RPMI8226 (cell line): ENCODE results near the gene TIFAB.
A peak's percentile ranks its signal among the peaks of the same experiment; 100 is the strongest.

Experiments
- DNase-seq: peaks from one replicate; pipeline ENCODE4 v3.0.0-alpha.2; 2015

TIFAB gene

DNA sequence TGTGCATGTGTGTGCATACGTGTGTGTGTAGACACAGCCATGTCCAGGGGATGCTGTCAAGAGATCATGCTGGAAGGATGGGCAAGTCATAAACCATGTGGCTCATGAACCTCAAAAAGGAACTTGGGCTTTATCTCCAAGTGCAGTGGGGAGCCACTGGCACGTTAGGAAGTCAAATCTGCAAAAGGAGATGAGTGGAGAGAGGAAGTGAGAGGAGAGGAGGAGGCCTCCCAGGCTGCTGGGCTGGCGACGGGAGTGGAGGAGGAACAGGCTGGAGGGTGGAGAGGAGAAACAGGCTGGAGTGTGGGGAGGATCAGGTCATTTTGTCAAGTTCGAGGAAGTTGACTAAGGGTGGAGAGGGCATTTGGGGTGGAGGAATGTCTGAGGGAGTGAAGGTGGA lies 29.2 kb upstream of the TIFAB start:
- no peak for DNase-seq

DNA sequence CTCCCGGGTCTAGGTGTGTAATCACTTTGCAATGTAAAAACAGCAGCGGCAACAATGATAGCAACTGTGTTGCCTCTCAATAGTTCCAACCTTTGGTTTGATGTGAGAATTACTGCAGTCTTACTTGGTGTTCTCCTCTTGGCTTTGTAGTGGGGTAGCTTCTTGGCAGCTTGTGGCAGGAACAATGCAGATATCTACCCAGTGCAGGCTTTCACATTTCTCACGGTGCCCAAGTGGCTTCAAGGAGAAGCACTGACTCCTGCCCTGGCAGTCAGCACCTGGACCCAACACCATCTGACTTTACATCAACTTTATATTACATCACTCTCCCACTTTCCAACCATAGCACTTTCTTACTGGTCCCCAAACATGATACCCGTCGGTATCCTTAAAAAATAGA lies 28.4 kb upstream of the TIFAB start:
- no peak for DNase-seq

DNA sequence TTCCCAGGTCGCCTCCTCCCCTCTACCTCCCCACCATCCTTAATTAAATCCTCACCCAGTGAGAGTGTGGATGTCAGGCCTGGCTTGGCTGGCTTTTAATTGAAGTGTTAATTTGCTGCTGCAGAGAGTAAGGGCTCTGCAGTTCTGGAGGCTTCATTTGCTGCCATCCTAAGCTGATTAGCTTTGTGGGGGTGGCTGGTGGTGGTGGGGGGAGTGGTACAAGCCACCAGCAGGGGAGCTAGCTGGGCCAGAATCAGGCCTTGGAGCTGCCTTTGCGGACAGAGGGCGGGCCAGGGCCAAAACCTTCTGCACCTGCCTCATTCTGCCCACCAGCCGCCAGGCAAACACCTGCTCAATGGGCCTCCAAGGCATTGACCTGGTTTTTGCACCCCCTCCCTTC lies 26.8 kb upstream of the TIFAB start:
- DNase-seq = no peak

DNA sequence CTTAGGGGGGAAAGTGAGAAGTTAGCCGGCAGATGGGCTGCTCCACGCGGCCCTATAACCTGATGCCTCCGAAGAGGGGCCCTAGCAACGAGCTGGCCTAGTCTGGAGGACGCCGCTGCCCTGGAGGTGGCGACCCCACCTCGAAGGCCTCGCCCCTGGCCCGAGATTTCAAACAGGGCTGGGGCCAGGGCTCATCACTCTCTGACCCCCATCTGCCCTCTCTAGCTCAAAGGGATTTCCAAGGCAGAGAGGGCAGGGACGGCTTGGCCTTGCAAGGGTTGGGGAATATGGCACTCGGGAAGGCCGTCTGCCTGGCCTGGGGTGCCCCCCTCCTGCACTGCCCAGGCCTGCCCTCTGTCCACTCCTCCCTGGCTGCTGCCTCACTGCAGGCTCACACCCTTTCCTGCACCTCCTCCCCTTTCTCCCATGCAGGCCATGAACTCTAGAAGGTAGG lies 25.5 kb upstream of the TIFAB start:
- no peak for DNase-seq

DNA sequence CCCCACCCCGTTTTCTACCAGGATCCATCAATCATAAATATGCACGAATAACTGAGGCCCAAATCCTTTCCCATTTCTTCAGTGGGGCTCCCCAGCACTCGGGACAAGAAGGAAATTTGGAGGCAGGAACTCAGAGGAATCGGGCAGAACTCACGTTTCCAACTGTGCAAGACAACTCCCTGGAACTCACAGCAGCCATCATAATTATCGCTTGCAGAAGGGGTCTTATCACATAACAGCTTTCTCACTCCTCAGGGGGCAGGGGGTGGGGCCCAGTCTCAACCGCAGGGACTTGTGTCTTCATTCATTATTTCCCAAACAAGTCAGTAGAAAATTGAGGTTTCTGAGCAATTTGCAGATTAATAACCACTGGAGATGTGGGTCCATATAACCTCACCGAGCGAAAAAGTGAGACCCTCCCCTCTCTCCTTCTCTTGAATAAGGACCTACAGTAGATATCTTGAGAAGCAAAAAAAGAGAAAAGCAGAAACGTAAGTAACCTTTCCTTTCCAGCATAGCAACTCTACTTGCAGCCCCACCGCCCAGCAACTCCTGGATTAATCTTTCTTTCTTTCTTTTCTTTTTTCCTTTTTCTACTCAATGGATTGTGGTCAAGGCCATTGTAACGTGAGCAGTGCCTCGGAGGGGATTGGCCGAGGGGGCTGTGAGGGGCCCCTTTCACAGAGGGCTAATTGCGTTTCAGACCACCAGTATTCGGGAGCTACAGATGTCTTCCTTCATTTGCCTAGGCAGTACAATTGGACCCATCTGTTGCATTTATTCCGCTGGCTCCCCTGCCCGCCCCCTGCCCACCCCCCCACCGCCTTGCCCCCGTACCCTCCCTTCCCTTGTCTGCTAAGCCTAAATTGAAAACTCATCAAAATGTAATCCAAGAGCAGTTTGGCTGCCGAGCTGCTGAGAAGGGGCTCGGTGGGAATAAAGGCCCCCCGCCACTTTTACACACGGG lies 24.7 kb upstream of the TIFAB start:
- no peak for DNase-seq

DNA sequence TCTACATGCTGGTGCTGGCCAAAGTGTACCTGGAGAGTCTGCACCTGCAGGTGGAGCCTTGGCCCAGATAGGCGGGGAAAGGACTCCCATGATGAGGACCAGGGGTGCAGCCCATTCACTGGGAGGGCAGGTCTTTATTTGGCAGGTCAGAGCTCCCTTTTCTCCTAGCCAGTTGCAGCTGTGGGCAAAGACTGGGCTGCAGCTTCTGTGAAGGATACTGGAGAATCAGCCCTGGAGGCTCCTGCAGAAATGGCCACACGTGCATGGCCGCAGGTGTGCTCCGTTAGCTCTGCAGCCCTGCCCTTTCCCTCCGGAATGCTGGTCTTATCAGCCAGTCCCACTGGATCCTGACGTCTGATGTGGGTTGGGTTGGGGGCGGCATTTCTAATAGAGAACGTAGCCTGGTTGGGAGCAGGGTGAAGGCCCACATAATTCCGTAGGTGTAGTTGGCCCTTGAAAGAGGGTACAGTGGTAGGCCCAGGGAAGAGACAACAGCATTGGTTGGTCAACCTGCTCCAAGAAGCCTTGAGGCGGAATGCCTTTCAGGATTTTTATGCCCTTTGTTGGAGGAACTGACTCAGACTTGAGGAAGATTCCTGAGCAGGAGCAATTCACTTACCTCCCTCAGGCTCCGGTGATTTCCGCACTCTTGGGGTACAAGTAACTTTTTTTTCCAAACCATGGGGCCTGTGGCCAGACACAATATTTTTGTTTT lies 22.0 kb upstream of the TIFAB start:
- DNase-seq = no peak

DNA sequence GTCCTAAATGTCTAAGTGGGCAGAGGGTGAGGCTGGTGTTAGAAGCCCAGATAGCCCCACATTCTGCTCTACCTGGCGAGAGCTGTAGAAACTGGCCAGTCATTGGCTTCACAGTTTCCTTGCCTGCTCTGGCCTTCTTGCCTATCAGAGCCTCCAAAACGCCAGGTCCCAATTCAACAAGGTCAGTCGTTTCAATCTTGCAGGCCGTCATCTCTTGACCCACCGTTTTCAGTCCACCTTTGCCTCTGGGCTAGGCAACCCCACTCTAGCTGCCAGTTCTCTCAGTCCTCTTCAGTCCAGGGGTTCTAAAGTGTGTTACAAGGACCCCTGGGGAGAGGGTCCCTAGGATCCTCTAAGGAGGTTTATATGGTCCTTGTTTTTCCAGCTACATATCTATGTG lies 20.0 kb upstream of the TIFAB start:
- no peak for DNase-seq

DNA sequence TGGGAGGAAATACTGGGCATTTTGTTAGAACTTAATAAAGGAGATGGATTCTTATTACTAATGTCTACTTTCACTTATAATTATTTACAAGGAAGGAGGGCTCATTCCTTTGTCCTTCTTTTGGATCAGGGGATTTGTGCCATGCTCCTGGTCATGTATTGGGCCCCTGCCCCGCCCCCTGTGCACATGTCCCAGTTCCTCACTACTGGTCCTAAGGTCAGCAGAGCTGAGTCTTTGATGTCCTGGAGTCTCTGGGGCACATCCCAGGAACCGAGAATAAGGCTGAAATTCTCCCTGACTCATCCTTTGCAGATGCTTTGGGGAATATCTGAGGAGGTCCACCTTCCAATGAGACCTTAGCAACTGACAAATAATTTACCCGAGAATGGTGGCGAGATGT lies 19.6 kb upstream of the TIFAB start:
- no peak for DNase-seq

DNA sequence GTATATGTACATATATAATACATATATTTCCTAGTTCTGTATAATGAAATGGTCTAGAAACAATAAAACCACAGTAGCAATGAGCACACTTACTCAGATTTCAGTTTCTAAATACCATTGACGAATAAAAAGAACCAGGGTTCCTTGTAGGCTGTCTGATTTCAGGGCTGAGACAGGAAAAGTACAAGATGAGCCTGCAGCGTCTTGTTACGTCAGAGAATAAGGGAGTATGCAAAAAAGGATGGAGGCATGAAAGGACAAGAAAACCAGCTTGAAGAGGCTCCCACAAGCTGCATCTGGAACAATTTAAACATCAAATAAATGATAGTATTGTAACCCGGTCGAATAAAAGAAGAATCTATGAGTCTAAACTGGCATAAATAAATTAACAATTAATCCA lies 17.8 kb upstream of the TIFAB start:
- no peak for DNase-seq

DNA sequence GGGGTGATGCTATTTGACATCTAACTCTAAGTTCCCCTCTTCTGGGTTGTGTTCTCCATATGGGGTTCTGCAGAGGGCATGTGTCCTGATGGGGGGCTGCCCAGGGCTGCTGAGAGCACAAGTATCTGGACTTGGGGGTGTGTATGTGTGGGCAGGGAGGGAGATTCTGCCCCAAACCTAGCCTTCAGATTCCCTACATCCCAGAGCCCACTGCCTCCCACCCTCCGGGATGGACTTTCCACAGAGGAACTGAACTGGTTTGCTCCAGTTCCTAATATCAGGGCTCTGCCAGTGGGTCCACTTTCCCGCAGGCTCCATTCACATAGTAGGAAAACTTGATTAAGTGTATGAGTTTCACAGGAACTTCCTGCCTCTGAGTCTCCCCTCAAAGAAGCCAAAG lies 16.4 kb upstream of the TIFAB start:
- no peak for DNase-seq

DNA sequence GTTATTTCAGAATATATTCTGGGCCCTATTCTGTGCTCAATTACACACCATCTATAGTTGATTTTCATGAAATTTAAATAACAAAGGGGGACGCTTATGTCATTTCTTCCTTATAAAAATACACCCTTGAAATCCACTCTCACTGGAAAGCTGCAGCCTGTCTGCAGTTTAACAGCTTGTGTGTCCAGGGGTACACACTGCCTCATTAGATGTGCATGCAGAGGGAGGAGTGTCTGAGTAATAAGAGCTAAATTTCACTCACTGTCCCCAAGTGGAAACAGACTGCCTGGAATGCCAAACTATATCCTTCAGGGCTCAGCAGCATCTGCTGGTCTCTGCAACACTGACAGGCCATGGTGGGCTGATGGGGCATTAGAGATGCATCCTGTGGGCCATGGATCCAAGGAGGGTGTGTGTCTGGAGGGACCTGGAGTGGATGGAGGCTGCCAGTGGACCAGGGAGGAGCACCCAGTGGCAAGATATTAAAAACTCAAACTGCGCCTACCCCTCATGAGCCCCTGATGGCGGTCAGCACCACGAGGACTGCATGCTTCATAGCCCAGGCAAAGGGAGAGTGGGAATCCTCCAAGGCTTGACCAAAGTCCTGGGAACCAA lies 15.8 kb upstream of the TIFAB start:
- DNase-seq = no peak

DNA sequence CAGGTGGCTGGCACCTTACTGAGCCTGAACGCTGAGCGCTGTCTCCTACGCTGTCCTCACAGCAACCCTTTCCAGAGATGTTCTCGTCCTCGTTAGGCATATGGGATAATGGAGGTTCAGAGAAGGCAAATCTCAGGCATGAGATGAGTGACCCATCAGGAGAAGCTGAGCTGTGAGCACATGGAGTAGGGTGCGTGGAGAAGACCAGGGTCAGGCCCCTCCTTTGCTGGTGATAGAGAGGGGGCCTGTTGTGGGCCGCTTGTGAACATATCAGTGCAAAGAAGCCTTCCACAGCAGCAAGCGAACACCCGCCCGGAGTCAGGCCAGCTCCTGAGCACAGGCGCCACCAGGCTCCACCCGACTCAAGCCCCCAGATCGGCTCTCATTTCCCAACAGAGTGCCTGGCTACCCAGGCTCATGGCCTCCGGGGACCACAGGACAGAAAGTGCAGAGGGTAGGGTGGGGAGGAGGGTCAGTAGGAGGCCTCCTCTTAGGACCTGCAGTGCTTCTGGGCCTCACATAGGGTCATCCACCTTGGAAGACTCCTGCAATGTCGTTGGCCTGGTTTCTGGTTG lies 15.0 kb upstream of the TIFAB start:
- DNase-seq = no peak

DNA sequence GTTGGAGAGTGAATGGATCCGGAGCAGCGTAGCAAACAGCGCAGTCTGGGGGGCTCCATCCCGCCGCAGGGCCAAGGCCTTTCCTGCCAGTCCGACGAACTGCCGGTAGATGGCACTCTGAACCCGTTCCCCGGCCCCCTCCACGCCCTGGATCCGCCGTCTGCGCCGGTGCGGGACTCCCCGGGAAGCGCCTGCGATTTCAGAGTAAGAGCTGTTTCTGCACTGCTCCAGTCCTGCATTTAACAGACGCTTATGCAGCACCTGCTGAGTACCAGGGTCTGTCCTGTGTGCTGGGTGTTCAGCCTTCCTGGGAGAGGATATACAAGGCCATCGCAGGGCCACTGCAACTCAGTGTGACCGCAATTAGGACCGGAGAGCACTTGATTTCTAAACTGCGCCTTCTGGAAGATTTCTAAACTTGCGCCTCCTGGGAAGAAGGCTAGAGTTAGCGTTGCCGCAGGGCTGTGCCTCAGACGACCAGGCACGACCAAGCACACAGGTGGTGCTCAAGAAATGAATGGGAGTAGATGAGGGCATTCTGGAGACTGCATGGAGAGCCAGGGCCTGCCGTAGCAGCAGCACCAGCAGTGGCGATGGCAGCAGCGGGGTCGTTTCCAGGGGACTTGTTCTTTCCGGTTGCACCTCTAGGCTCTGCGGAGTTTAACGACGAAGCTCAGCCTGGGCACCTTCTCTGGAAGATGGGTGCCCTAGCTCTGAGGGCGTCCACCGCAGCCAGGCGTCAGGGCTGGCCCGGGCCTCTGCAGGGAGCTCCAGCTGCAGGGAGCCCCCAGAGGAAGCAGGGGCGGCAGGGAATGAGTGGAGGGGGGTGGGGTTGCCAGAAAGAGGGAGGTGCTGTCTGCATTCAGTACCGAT lies 14.3 kb upstream of the TIFAB start:
- DNase-seq = peak; percentile 72

DNA sequence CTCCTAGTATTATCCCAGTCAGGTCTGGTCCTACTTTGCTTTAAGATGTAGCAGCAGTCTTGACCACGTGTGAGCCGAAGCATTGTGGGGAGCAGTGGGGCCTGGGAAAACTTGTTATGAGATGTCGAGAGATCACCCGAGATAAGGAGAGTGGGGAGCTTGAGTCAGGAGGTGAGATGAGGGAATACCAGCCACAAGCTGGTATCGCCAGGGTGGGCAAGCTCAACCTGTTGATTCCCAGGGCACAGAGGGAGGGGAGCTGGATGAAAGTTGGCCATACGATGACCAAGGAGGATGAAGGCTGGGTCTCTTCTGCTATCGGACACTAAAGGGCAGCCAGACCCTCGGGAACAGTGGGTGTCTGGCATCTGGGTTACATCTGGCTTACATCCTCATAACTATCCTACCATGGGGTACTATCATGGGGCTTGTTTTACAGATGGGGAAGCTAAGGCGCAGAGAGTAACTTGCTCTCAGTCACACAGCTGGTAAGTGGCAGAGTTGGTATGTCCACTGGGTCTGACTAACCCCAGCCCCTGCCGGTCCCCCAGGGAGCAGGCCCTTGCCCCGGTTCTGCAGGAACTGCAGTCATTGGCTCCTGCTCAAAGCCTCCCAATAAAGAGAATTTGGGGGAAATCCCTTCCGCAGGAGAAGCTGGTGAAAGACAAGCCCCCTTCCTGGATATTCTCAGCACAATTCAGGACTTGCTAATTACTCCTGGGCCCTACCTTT lies 13.4 kb upstream of the TIFAB start:
- DNase-seq = no peak

DNA sequence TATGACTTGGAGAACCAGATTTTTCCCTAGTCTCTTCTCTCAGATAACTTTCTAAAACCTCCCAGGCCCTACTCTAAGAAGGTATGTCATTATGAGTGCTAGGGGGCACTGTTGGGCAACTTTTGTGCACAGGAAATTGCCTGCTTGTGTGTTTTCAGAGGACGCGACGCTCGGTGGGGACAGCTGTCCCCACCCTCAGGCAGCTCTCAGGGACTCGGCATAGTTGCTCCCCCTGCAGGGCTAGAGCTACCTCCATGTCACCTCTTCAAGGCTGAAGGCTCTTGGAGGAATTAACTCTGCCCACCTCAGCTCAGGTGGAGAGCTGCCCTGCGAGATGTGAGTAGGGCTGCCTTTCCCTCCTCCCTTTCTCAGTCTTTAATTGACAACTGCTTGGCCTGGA lies 10.2 kb upstream of the TIFAB start:
- peak; percentile 90 for DNase-seq

DNA sequence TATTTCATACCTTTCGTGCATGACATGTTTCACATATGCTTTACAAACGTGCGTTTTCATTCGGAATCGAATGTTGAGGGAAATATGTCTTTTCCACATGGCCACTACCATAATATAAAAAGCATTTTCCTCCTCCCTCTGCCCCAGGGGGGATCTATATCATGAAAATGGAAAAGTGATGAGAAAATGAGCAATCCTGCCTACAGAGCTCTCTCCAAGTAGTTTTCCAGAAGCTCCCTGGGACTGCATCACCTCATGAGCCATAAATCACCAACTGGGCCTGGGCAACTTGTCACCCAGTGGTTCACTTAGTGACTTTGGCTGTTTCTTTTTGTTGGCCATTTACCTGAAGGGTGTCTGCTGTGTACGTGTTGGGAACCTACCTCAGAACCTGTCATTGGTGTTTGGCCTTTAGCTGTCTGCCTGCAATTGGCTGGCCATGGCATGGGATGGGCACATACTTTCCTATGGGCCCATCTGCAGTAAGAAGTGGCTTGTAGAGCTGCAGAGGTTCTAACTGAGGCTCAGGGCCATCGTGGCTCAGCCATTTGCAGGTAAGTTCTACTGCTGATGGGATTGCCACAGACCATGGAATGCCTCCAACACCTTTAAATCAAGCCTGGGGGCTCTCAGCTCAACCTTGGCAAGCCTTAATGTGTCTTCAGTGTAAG lies 9.5 kb upstream of the TIFAB start:
- no peak for DNase-seq

DNA sequence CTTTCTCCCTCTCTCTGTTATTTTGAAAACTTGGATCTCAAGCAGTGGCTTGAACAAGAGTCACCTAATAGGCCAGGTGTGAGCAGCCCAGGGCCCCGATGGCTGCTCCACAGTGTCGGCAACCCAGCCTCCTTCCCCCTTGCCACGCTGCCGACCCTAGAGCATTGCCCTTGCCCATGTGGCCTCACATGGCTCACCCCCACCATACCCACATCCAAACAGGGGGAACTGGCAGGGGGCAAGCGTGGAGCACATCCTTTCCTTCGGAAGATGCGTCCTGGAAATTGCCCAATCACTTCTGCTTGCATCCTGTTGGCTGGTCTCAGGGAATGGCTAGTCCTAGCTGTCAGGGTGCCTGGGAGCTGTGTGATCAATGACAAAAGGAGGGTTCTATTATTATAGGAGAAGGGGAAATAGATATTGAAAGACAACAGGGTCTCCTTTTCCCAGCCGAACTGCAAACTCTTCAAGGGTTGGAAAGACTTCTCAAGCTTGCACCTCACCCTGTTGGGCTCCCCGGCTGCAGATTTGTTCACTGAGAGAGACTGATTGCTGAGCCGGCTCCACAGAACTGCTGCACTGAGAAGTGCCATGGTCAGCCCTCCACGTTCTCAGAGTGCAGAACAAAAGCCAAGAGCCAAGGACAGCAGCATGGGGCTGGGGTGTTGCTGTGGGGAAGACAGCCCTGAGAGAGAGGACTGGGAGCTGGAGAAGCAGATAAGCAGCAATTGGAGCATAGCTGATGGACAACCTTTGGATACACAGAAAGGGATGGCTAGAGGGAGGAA lies 8.3 kb upstream of the TIFAB start:
- no peak for DNase-seq

DNA sequence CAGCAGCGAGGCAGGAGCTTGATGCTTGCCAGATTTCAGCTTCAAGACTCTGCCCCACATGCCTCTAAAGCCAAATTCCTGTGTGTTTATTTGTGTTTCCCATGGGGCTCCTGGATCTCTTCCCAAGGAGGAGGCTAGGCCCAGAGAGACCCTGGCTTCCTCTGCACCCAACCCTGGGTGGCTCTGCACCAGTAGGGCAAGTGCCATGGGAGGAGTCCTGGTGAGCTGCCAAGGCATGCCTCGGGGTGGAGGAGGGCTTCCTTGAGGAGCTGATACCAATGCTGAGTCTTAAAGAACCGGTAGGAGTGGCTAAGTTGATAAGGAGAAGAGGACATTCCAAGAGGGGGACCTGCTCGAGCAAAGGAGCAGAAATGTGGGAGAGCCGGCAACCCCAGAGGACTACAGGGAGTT lies 6.8 kb upstream of the TIFAB start:
- no peak for DNase-seq

DNA sequence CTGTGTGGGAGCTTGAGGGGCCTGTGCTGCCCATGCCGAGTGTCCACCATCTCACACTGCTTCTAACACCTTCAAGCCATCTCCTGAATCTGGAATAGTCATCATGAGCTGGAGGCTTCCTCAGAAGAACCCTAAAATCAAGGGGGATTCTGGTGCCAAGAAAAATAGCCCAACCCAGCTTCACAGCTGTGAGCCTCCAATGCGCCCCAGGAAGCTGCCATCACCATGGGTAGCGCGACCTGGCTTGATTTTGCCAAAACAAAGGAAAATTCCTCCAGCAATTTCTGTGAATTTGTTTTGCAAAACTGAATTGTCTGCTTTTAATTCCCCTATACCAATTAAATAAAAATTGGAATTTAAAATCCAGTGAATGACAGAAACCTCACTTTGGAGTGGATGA lies 6.2 kb upstream of the TIFAB start:
- no peak for DNase-seq

DNA sequence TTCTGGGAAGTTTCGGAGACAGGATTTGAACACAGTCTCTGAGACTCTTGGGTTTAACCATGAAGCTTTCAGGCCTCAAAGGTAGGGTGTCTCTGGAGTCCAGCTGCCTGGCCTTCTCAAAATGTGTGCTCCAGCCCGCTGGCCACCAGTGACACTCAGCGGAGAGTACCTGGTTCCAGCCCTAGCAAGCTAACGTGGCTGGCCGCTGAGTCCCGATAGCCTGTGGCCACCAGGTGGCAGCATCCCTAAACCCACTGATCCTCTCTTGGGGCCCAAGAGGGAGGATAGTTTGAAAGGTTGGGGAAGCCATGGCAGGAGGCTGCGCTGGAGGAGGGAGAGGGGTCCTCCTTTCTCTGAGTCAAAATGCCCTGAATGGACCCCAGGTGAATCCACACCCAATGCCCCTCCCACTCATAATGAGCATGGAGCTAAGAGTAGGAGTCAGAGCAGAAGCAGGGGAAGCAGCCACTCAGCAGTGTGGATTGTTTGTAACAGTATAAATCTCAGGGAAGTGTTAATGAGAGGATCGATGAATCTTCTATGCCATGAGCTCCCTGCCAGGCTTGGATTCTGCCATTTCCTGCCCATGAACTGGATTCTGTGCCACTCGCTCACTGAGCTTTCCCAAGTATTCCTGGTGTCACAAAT lies 5.4 kb upstream of the TIFAB start:
- peak; percentile 75 for DNase-seq
